Measurements from ENCODE around the gene AKAP10.
"Not testable (repeated sequence)": the region's sequence is repeated elsewhere in the genome, so short reads cannot be mapped to it uniquely, and the experiment has no call there.

The AKAP10 gene

GRCh38 chr17:19911033-19911432 lies 66.6 kb downstream of the AKAP10 start:
- ATAC-seq (no peak), DNase-seq (ENCODE audit: low spot score in 2 of 2) (no peak)
- H3K36me3 Mint-ChIP-seq, result peaks cover 100% of the 10 kb centered on the region
- no peak overlapping the region for H3K4me3 Mint-ChIP-seq
- H3K27ac Mint-ChIP-seq, result peak overlapping the region; percentile 4
- peaks cover 4% of the 10 kb centered on the region for H3K4me1 Mint-ChIP-seq
- no peaks in the 10 kb centered on the region for H3K9me3 Mint-ChIP-seq

- Mint-ChIP-seq H3K9me3 (no peaks in the 10 kb centered on the region), H3K27ac (no peak overlapping the region), H3K36me3 (peaks cover 100% of the 10 kb centered on the region), H3K4me1 (no peaks in the 10 kb centered on the region), H3K4me3 (no peak overlapping the region)
- DNase-seq (ENCODE audit: low spot score in 2 of 2) (no peak), ATAC-seq (no peak)
Measured at GRCh38 chr17:19909139-19909538, 68.5 kb downstream of the AKAP10 start.

GRCh38 chr17:19905502-19905901 lies 72.1 kb downstream of the AKAP10 start:
- Mint-ChIP-seq H3K36me3 (peaks cover 94% of the 10 kb centered on the region), H3K4me1 (no peaks in the 10 kb centered on the region), H3K4me3 (no peak overlapping the region), H3K27ac (no peak overlapping the region), H3K9me3 (no peaks in the 10 kb centered on the region)
- no peak for DNase-seq (ENCODE audit: low spot score in 2 of 2)
- no peak for ATAC-seq

- H3K4me1 Mint-ChIP-seq, result no peaks in the 10 kb centered on the region
- no peak overlapping the region for H3K4me3 Mint-ChIP-seq
- H3K27ac Mint-ChIP-seq, result no peak overlapping the region
- no peaks in the 10 kb centered on the region for H3K9me3 Mint-ChIP-seq
- no peak for ATAC-seq
- no peak for DNase-seq (ENCODE audit: low spot score in 2 of 2)
- H3K36me3 Mint-ChIP-seq, result peaks cover 88% of the 10 kb centered on the region
Measured at GRCh38 chr17:19904924-19905323, 72.7 kb downstream of the AKAP10 start.

GRCh38 chr17:19904412-19904811 lies 73.2 kb downstream of the AKAP10 start:
- H3K9me3 Mint-ChIP-seq, result no peaks in the 10 kb centered on the region
- H3K36me3 Mint-ChIP-seq, result peaks cover 83% of the 10 kb centered on the region
- H3K4me3 Mint-ChIP-seq, result no peak overlapping the region
- no peak for DNase-seq (ENCODE audit: low spot score in 2 of 2)
- no peaks in the 10 kb centered on the region for H3K4me1 Mint-ChIP-seq
- no peak for ATAC-seq
- no peak overlapping the region for H3K27ac Mint-ChIP-seq

GRCh38 chr17:19900809-19901208 lies 76.8 kb downstream of the AKAP10 start:
- Mint-ChIP-seq H3K9me3 (no peaks in the 10 kb centered on the region), H3K36me3 (peaks cover 54% of the 10 kb centered on the region), H3K4me3 (no peak overlapping the region), H3K4me1 (peaks cover 9% of the 10 kb centered on the region), H3K27ac (peak overlapping the region; percentile 32)
- DNase-seq (ENCODE audit: low spot score in 2 of 2), result no peak
- ATAC-seq, result no peak

- peaks cover 9% of the 10 kb centered on the region for H3K4me1 Mint-ChIP-seq
- no peak for DNase-seq (ENCODE audit: low spot score in 2 of 2)
- no peaks in the 10 kb centered on the region for H3K9me3 Mint-ChIP-seq
- H3K36me3 Mint-ChIP-seq, result peaks cover 24% of the 10 kb centered on the region
- no peak for ATAC-seq
- H3K27ac Mint-ChIP-seq, result no peak overlapping the region
- H3K4me3 Mint-ChIP-seq, result no peak overlapping the region
Measured at GRCh38 chr17:19897903-19898302, 79.7 kb downstream of the AKAP10 start.

GRCh38 chr17:19897090-19897837 lies 80.4 kb downstream of the AKAP10 start:
- H3K36me3 Mint-ChIP-seq, result peaks cover 18% of the 10 kb centered on the region
- ATAC-seq, result no peak
- H3K27ac Mint-ChIP-seq, result peak overlapping the region; percentile 1
- H3K4me1 Mint-ChIP-seq, result peaks cover 9% of the 10 kb centered on the region
- DNase-seq (ENCODE audit: low spot score in 2 of 2), result no peak
- H3K4me3 Mint-ChIP-seq, result no peak overlapping the region
- H3K9me3 Mint-ChIP-seq, result no peaks in the 10 kb centered on the region

- ATAC-seq, result no peak
- H3K36me3 Mint-ChIP-seq, result peaks cover 12% of the 10 kb centered on the region
- H3K27ac Mint-ChIP-seq, result peak overlapping the region; percentile 1
- H3K9me3 Mint-ChIP-seq, result no peaks in the 10 kb centered on the region
- no peak overlapping the region for H3K4me3 Mint-ChIP-seq
- no peak for DNase-seq (ENCODE audit: low spot score in 2 of 2)
- H3K4me1 Mint-ChIP-seq, result peaks cover 9% of the 10 kb centered on the region
Measured at GRCh38 chr17:19896679-19897078, 80.9 kb downstream of the AKAP10 start.

GRCh38 chr17:19890554-19890953 lies 87.1 kb downstream of the AKAP10 start:
- H3K4me1 Mint-ChIP-seq; H3K36me3 Mint-ChIP-seq; H3K9me3 Mint-ChIP-seq; DNase-seq (ENCODE audit: low spot score in 2 of 2); H3K4me3 Mint-ChIP-seq; H3K27ac Mint-ChIP-seq; ATAC-seq: not testable (repeated sequence)

GRCh38 chr17:19890001-19890400 lies 87.6 kb downstream of the AKAP10 start:
- H3K9me3 Mint-ChIP-seq; H3K4me3 Mint-ChIP-seq; H3K27ac Mint-ChIP-seq; ATAC-seq; H3K36me3 Mint-ChIP-seq; H3K4me1 Mint-ChIP-seq; DNase-seq (ENCODE audit: low spot score in 2 of 2): not testable (repeated sequence)

GRCh38 chr17:19886116-19886515 lies 91.5 kb downstream of the AKAP10 start:
- ATAC-seq (no peak), DNase-seq (ENCODE audit: low spot score in 2 of 2) (no peak)
- Mint-ChIP-seq H3K36me3 (no peaks in the 10 kb centered on the region), H3K4me3 (no peak overlapping the region), H3K27ac (no peak overlapping the region), H3K4me1 (no peaks in the 10 kb centered on the region), H3K9me3 (no peaks in the 10 kb centered on the region)

- Mint-ChIP-seq H3K27ac (no peak overlapping the region), H3K9me3 (no peaks in the 10 kb centered on the region)
Measured at GRCh38 chr17:19883537-19884215, 94.0 kb downstream of the AKAP10 start.

GRCh38 chr17:19880393-19880792 lies 97.2 kb downstream of the AKAP10 start:
- peaks cover 23% of the 10 kb centered on the region for H3K4me1 Mint-ChIP-seq
- H3K36me3 Mint-ChIP-seq, result no peaks in the 10 kb centered on the region
- DNase-seq (ENCODE audit: low spot score in 2 of 2), result no peak
- ATAC-seq, result no peak
- no peak overlapping the region for H3K27ac Mint-ChIP-seq
- H3K9me3 Mint-ChIP-seq, result no peaks in the 10 kb centered on the region
- H3K4me3 Mint-ChIP-seq, result no peak overlapping the region

More at GRCh38 chr17:19883537-19884215, 94.0 kb downstream of the AKAP10 start:
- no peaks in the 10 kb centered on the region for H3K36me3 Mint-ChIP-seq
- no peak overlapping the region for H3K4me3 Mint-ChIP-seq
- peak; percentile 99 for ATAC-seq
- DNase-seq (ENCODE audit: low spot score in 2 of 2), result no peak
- H3K4me1 Mint-ChIP-seq, result no peaks in the 10 kb centered on the region

GRCh38 chr17:19877364-19877945 lies 100.2 kb downstream of the AKAP10 start:
- Mint-ChIP-seq H3K4me1 (peaks cover 23% of the 10 kb centered on the region), H3K9me3 (no peaks in the 10 kb centered on the region), H3K27ac (no peak overlapping the region), H3K4me3 (no peak overlapping the region), H3K36me3 (no peaks in the 10 kb centered on the region)
- no peak for ATAC-seq
- no peak for DNase-seq (ENCODE audit: low spot score in 2 of 2)
